ENCODE results near the gene IFI27L1. TPM values are rescaled to one million over a fixed set of nuclear protein-coding genes. Genes with fewer than 3 reads are reported as not detected.

Gene IFI27L1
- total and polyA plus RNA-seq, 2 of the 13 experiments (the other 11 are each of a cell fraction or from before 2014, with no cell fraction given), result 11.9 to 19.0 TPM

GRCh38 chr14:94102768-94103482 is 21.8 kb downstream of the IFI27L1 start (continued):
- TF ChIP-seq ZNF280D (CRISPR knock-in tag; IDR thresholded peaks at IDR 0.05) (no peak), NR2F2 (IDR thresholded peaks at IDR 0.05; ENCODE audit: borderline replicate concordance, low read depth) (0 out of 2 replicates have a peak, but pooled peaks have one; percentile 19), CHD4 (IDR thresholded peaks at IDR 0.05; ENCODE audit: borderline replicate concordance, low read length) (no peak), ZNF552 (CRISPR knock-in tag; IDR thresholded peaks at IDR 0.05; ENCODE audit: borderline replicate concordance) (no peak), ZNF629 (CRISPR knock-in tag; conservative IDR thresholded peaks at IDR 0.05) (peak; percentile 73), RFXAP (CRISPR knock-in tag; IDR thresholded peaks at IDR 0.05; ENCODE audit: borderline replicate concordance) (no peak), ZBTB26 (CRISPR knock-in tag; IDR thresholded peaks at IDR 0.05; ENCODE audit: borderline replicate concordance) (peak; percentile 98), SOX6 (IDR thresholded peaks at IDR 0.05) (no peak), SOX6 (CRISPR knock-in tag; IDR thresholded peaks at IDR 0.05) (0 out of 2 replicates have a peak, but pooled peaks have one; percentile 15), ZKSCAN5 (CRISPR knock-in tag; IDR thresholded peaks at IDR 0.05) (no peak), PCBP1 (IDR thresholded peaks at IDR 0.05; ENCODE audit: borderline replicate concordance, low read depth, low read length) (no peak), ZNF597 (CRISPR knock-in tag; IDR thresholded peaks at IDR 0.05) (no peak), ZNF275 (CRISPR knock-in tag; IDR thresholded peaks at IDR 0.05; ENCODE audit: borderline replicate concordance) (no peak), ZFYVE20 (CRISPR knock-in tag; IDR thresholded peaks at IDR 0.05; ENCODE audit: borderline replicate concordance, low read depth) (no peak), ZNF367 (CRISPR knock-in tag; IDR thresholded peaks at IDR 0.05; ENCODE audit: borderline replicate concordance) (no peak), EP300 (IDR thresholded peaks at IDR 0.05; ENCODE audit: low read depth in 2 of 2, low read length in 2 of 2) (no peak), EP300 (CRISPR knock-in tag; IDR thresholded peaks at IDR 0.05; ENCODE audit: borderline replicate concordance) (no peak), DZIP1 (CRISPR knock-in tag; IDR thresholded peaks at IDR 0.05) (no peak), POLR2AphosphoS2 (IDR thresholded peaks at IDR 0.05; ENCODE audit: low read depth, low read length) (no peak), TBX2 (CRISPR knock-in tag; IDR thresholded peaks at IDR 0.05; ENCODE audit: borderline replicate concordance) (no peak)
